Stimulated activated CD4-positive, alpha-beta T cell treated with anti-CD3 and anti-CD28 coated beads, TNF-alpha, amount 100 ng/mL, for 4 hours (primary cell): ENCODE measurements around the gene ZC3H11A.
"Not testable (repeated sequence)": the region's sequence is repeated elsewhere in the genome, so short reads cannot be mapped to it uniquely, and the experiment has no call there.

Experiments used
- DNase-seq, 3 experiments: peaks; one replicate each; pipeline ENCODE4 v3.0.0-alpha.2; 2020; ENCODE audit warnings: low read depth in 3 of 3

ZC3H11A gene

GRCh38 chr1:203795441-203796235 is at the start of gene ZC3H11A, which contains the start of gene ZBED6:
TSS of gene ZC3H11A (plus strand) at chr1:203795623. CDS start at chr1:203817071, 21,448 bp downstream.
TSS of gene ZBED6 (plus strand) at chr1:203795623. CDS start at chr1:203797523, 1,900 bp downstream.
- peak; percentile 86 to 98 (median 95) for DNase-seq

- no peak for DNase-seq
Observed at GRCh38 chr1:203746281-203746680, 49.1 kb upstream of the ZC3H11A start.

GRCh38 chr1:203751051-203751450 is 44.4 kb upstream of the ZC3H11A start:
- DNase-seq: no peak

- DNase-seq: not testable (repeated sequence)
Observed at GRCh38 chr1:203751618-203752361, 43.6 kb upstream of the ZC3H11A start.

GRCh38 chr1:203754455-203754864 is 41.0 kb upstream of the ZC3H11A start:
- no peak for DNase-seq

- DNase-seq: no peak
Observed at GRCh38 chr1:203756036-203756435, 39.4 kb upstream of the ZC3H11A start.

- DNase-seq: not testable (repeated sequence)
Observed at GRCh38 chr1:203758749-203759148, 36.7 kb upstream of the ZC3H11A start.

GRCh38 chr1:203760506-203760905 is 34.9 kb upstream of the ZC3H11A start:
- no peak for DNase-seq

- DNase-seq: not testable (repeated sequence)
Observed at GRCh38 chr1:203761958-203762357, 33.5 kb upstream of the ZC3H11A start.

- no peak for DNase-seq
Observed at GRCh38 chr1:203763505-203763904, 31.9 kb upstream of the ZC3H11A start.

- no peak for DNase-seq
Observed at GRCh38 chr1:203764105-203765028, 31.1 kb upstream of the ZC3H11A start.

GRCh38 chr1:203765029-203765837 is 30.2 kb upstream of the ZC3H11A start, which contains the start of gene LAX1:
TSS of gene LAX1 (plus strand) at chr1:203765183. CDS start at chr1:203765566, 383 bp downstream.
- DNase-seq: peak; percentile 43 to 72 (median 61)

GRCh38 chr1:203768256-203768655 is 27.2 kb upstream of the ZC3H11A start:
- DNase-seq: no peak

GRCh38 chr1:203769505-203770343 is 25.7 kb upstream of the ZC3H11A start:
- no peak for DNase-seq

- no peak for DNase-seq
Observed at GRCh38 chr1:203771901-203772301, 23.5 kb upstream of the ZC3H11A start.

- DNase-seq: no peak
Observed at GRCh38 chr1:203772836-203773235, 22.6 kb upstream of the ZC3H11A start.

- DNase-seq: no peak
Observed at GRCh38 chr1:203776636-203777035, 18.8 kb upstream of the ZC3H11A start.

- DNase-seq: no peak
Observed at GRCh38 chr1:203777596-203777995, 17.8 kb upstream of the ZC3H11A start.

GRCh38 chr1:203778146-203778545 is 17.3 kb upstream of the ZC3H11A start:
- no peak for DNase-seq

- DNase-seq: no peak
Observed at GRCh38 chr1:203778789-203779188, 16.6 kb upstream of the ZC3H11A start.
